Measurements from ENCODE around the gene PIGX.

The PIGX gene

GRCh38 chr3:196688349-196688748 is 23.8 kb upstream of the PIGX start:
- Histone ChIP-seq H3K9ac (ENCODE audit: low read depth, low read length) (peak overlapping the region; percentile 44), H3K4me2 (ENCODE audit: low read length) (peak overlapping the region; percentile 60)

GRCh38 chr3:196689941-196690660 is 22.1 kb upstream of the PIGX start:
- Histone ChIP-seq H3K4me2 (ENCODE audit: low read length) (no peak overlapping the region), H3K36me3 (ENCODE audit: insufficient read depth, low read length) (no peaks in the 10 kb centered on the region), H3K9me3 (replicated peaks; ENCODE audit: low read length) (no peaks in the 10 kb centered on the region), H3K4me1 (ENCODE audit: control insufficient read depth, insufficient read depth, low read length) (peaks cover 20% of the 10 kb centered on the region), H3K4me3 (ENCODE audit: low read length) (no peak overlapping the region), H3K9ac (ENCODE audit: low read depth, low read length) (no peak overlapping the region), H3K27me3 (ENCODE audit: control insufficient read depth, insufficient read depth, low read length) (peaks cover 4% of the 10 kb centered on the region)

More at GRCh38 chr3:196688349-196688748, 23.8 kb upstream of the PIGX start:
- H3K27me3 ChIP-seq (ENCODE audit: control insufficient read depth, insufficient read depth, low read length) = peaks cover 4% of the 10 kb centered on the region
- peaks cover 20% of the 10 kb centered on the region for H3K4me1 ChIP-seq (ENCODE audit: control insufficient read depth, insufficient read depth, low read length)
- no peaks in the 10 kb centered on the region for H3K9me3 ChIP-seq (replicated peaks; ENCODE audit: low read length)
- H3K4me3 ChIP-seq (ENCODE audit: low read length) = no peak overlapping the region
- H3K36me3 ChIP-seq (ENCODE audit: insufficient read depth, low read length) = no peaks in the 10 kb centered on the region

- Histone ChIP-seq H3K36me3 (ENCODE audit: insufficient read depth, low read length) (no peaks in the 10 kb centered on the region), H3K4me3 (ENCODE audit: low read length) (no peak overlapping the region), H3K27me3 (ENCODE audit: control insufficient read depth, insufficient read depth, low read length) (peaks cover 4% of the 10 kb centered on the region), H3K4me1 (ENCODE audit: control insufficient read depth, insufficient read depth, low read length) (peaks cover 17% of the 10 kb centered on the region), H3K9me3 (replicated peaks; ENCODE audit: low read length) (no peaks in the 10 kb centered on the region), H3K4me2 (ENCODE audit: low read length) (no peak overlapping the region), H3K9ac (ENCODE audit: low read depth, low read length) (no peak overlapping the region)
Measured at GRCh38 chr3:196691386-196691785, 20.8 kb upstream of the PIGX start.

GRCh38 chr3:196694202-196694638 is 18.0 kb upstream of the PIGX start:
- H3K4me1 ChIP-seq (ENCODE audit: control insufficient read depth, insufficient read depth, low read length) = peaks cover 3% of the 10 kb centered on the region
- H3K36me3 ChIP-seq (ENCODE audit: insufficient read depth, low read length) = no peaks in the 10 kb centered on the region
- no peaks in the 10 kb centered on the region for H3K9me3 ChIP-seq (replicated peaks; ENCODE audit: low read length)
- H3K27me3 ChIP-seq (ENCODE audit: control insufficient read depth, insufficient read depth, low read length) = peaks cover 4% of the 10 kb centered on the region
- H3K4me3 ChIP-seq (ENCODE audit: low read length) = no peak overlapping the region
- H3K9ac ChIP-seq (ENCODE audit: low read depth, low read length) = no peak overlapping the region
- H3K4me2 ChIP-seq (ENCODE audit: low read length) = no peak overlapping the region

GRCh38 chr3:196694941-196695848 is 17.0 kb upstream of the PIGX start:
- Histone ChIP-seq H3K4me2 (ENCODE audit: low read length) (no peak overlapping the region), H3K9ac (ENCODE audit: low read depth, low read length) (no peak overlapping the region), H3K9me3 (replicated peaks; ENCODE audit: low read length) (no peaks in the 10 kb centered on the region), H3K4me1 (ENCODE audit: control insufficient read depth, insufficient read depth, low read length) (peaks cover 3% of the 10 kb centered on the region), H3K4me3 (ENCODE audit: low read length) (no peak overlapping the region), H3K36me3 (ENCODE audit: insufficient read depth, low read length) (no peaks in the 10 kb centered on the region), H3K27me3 (ENCODE audit: control insufficient read depth, insufficient read depth, low read length) (peaks cover 4% of the 10 kb centered on the region)

GRCh38 chr3:196695849-196696226 is 16.3 kb upstream of the PIGX start:
- peaks cover 3% of the 10 kb centered on the region for H3K4me1 ChIP-seq (ENCODE audit: control insufficient read depth, insufficient read depth, low read length)
- peaks cover 4% of the 10 kb centered on the region for H3K27me3 ChIP-seq (ENCODE audit: control insufficient read depth, insufficient read depth, low read length)
- no peak overlapping the region for H3K4me3 ChIP-seq (ENCODE audit: low read length)
- H3K36me3 ChIP-seq (ENCODE audit: insufficient read depth, low read length) = no peaks in the 10 kb centered on the region
- H3K4me2 ChIP-seq (ENCODE audit: low read length) = no peak overlapping the region
- no peak overlapping the region for H3K9ac ChIP-seq (ENCODE audit: low read depth, low read length)
- no peaks in the 10 kb centered on the region for H3K9me3 ChIP-seq (replicated peaks; ENCODE audit: low read length)

- no peaks in the 10 kb centered on the region for H3K4me1 ChIP-seq (ENCODE audit: control insufficient read depth, insufficient read depth, low read length)
- H3K36me3 ChIP-seq (ENCODE audit: insufficient read depth, low read length) = no peaks in the 10 kb centered on the region
- no peaks in the 10 kb centered on the region for H3K27me3 ChIP-seq (ENCODE audit: control insufficient read depth, insufficient read depth, low read length)
- H3K9ac ChIP-seq (ENCODE audit: low read depth, low read length) = no peak overlapping the region
- H3K4me2 ChIP-seq (ENCODE audit: low read length) = no peak overlapping the region
- no peaks in the 10 kb centered on the region for H3K9me3 ChIP-seq (replicated peaks; ENCODE audit: low read length)
- H3K4me3 ChIP-seq (ENCODE audit: low read length) = no peak overlapping the region
Measured at GRCh38 chr3:196697270-196697669, 14.9 kb upstream of the PIGX start.

- H3K36me3 ChIP-seq (ENCODE audit: insufficient read depth, low read length) = no peaks in the 10 kb centered on the region
- no peaks in the 10 kb centered on the region for H3K27me3 ChIP-seq (ENCODE audit: control insufficient read depth, insufficient read depth, low read length)
- H3K4me2 ChIP-seq (ENCODE audit: low read length) = no peak overlapping the region
- no peaks in the 10 kb centered on the region for H3K9me3 ChIP-seq (replicated peaks; ENCODE audit: low read length)
- H3K4me3 ChIP-seq (ENCODE audit: low read length) = no peak overlapping the region
- no peaks in the 10 kb centered on the region for H3K4me1 ChIP-seq (ENCODE audit: control insufficient read depth, insufficient read depth, low read length)
- no peak overlapping the region for H3K9ac ChIP-seq (ENCODE audit: low read depth, low read length)
Measured at GRCh38 chr3:196699749-196700148, 12.4 kb upstream of the PIGX start.

GRCh38 chr3:196700801-196701200 is 11.4 kb upstream of the PIGX start:
- Histone ChIP-seq H3K9ac (ENCODE audit: low read depth, low read length) (no peak overlapping the region), H3K4me3 (ENCODE audit: low read length) (no peak overlapping the region), H3K9me3 (replicated peaks; ENCODE audit: low read length) (no peaks in the 10 kb centered on the region), H3K27me3 (ENCODE audit: control insufficient read depth, insufficient read depth, low read length) (no peaks in the 10 kb centered on the region), H3K36me3 (ENCODE audit: insufficient read depth, low read length) (no peaks in the 10 kb centered on the region), H3K4me2 (ENCODE audit: low read length) (no peak overlapping the region), H3K4me1 (ENCODE audit: control insufficient read depth, insufficient read depth, low read length) (no peaks in the 10 kb centered on the region)

GRCh38 chr3:196706327-196706726 is 5.8 kb upstream of the PIGX start:
- Histone ChIP-seq H3K4me1 (ENCODE audit: control insufficient read depth, insufficient read depth, low read length) (peaks cover 2% of the 10 kb centered on the region), H3K36me3 (ENCODE audit: insufficient read depth, low read length) (no peaks in the 10 kb centered on the region), H3K9me3 (replicated peaks; ENCODE audit: low read length) (no peaks in the 10 kb centered on the region), H3K9ac (ENCODE audit: low read depth, low read length) (no peak overlapping the region), H3K27me3 (ENCODE audit: control insufficient read depth, insufficient read depth, low read length) (no peaks in the 10 kb centered on the region), H3K4me2 (ENCODE audit: low read length) (no peak overlapping the region), H3K4me3 (ENCODE audit: low read length) (no peak overlapping the region)

- H3K9me3 ChIP-seq (replicated peaks; ENCODE audit: low read length) = no peaks in the 10 kb centered on the region
- H3K9ac ChIP-seq (ENCODE audit: low read depth, low read length) = no peak overlapping the region
- no peak overlapping the region for H3K4me2 ChIP-seq (ENCODE audit: low read length)
- H3K27me3 ChIP-seq (ENCODE audit: control insufficient read depth, insufficient read depth, low read length) = no peaks in the 10 kb centered on the region
- no peak overlapping the region for H3K4me3 ChIP-seq (ENCODE audit: low read length)
- peaks cover 6% of the 10 kb centered on the region for H3K4me1 ChIP-seq (ENCODE audit: control insufficient read depth, insufficient read depth, low read length)
- no peaks in the 10 kb centered on the region for H3K36me3 ChIP-seq (ENCODE audit: insufficient read depth, low read length)
Measured at GRCh38 chr3:196706731-196707130, 5.4 kb upstream of the PIGX start.

Measured in skeletal muscle satellite cell (primary cell).